Measurements from ENCODE around the gene FILIP1L.

Gene FILIP1L

DNA sequence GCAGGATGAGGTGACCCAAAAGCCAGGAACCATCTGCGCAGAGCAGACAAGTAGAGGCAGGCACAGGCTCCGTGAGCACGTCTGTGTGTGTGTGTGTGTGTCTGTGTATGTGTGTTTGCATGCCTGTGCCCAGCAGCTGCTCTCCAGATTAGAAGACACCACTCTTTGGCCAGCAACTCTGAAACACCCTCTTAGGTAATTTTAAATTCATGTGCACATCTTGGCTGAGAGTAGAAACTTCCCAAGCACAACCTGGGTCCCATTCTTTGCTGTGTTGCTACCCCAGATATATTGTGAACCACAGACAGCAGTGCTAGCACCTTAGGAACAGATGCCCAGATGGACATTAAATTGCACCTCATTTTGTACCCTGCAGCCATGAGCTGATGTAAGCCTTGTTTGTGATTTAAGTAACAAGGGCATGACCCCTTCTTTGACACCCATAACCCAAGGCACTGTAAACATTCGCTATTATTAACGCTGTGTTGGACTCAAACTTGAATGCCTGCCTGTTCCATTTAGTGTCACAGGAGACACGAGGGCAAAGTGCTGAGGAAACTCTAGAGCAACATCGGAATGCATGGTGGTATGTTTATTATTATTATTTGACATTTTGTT, at the start of gene FILIP1L:
TSS of gene FILIP1L (minus strand) at position 89 of the 618 bp plus-strand sequence.
- FAIRE-seq = no peak

DNA sequence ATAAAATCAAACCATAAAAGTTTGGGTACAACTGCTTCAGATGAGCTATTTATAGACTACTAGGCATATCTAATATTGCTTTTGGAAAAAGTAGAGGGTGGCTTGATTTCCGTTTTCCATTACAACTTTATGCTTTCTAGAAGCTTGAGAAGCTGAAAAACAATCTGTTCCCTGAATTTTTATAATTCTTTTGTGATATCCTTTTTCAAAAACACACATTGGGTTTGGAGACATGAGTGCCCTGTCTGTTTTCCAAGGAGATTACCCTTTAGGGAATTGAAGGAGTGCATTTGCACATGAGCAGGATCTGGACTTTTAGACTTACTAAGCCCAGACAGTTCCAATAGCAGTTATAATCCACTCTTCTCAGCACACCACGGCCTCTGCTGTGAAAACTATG, 49.5 kb upstream of the FILIP1L start:
- no peak for FAIRE-seq

DNA sequence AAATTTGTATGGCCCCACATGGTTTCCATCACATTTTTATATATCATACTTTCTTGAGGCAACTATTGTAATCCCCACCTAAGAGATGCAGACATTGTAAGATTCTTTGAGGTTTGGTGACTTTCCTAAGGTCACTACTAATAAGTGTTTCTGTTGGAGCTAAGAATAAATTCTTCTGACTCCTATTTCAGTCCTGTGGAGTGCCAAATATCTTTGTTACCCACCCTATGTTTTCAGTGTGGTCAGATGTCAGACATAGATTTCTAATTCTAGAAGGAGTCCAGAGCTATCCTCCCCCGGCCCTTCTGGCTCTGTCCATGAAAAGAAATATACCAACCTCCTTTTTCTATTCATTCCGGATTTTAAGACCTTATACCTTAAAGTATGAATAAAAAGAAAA, 46.2 kb upstream of the FILIP1L start:
- FAIRE-seq = no peak

DNA sequence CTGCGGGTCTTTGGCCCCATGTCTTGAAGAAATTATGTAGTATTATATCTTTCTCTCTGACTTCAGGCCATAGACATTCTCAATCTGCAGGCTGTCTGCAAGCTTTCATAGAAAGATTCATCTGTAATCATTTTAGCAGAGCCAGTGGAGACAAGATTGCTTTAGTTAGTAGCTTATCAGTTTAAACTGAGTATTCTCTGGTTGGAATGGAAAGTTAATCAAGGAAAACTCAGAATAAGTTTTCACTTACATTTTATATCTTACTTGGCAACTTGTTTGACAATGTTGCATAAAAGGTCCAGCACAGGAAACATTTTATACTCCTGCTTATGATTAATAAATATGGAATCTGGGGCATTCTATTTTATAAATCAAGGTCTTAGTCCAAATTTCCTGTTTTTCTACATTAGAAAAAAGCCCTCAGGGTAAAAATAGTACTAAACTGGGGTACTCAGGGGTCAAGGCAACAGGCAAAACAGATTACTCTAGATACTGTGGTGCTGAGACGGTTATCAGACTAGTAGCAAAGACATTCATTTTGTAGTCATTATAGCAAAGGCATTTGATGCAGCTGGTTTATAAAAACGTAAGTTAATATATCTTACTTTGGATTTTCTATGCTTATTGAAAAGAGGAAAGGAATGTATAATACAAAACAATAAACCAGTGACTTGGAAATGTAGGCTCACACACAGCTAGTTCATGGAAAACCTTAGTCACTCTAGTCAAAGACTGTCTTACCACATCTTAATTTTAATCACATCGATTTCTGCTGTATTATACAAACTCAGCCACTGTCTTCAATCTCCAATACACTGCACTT, 45.2 kb upstream of the FILIP1L start:
- FAIRE-seq = no peak

DNA sequence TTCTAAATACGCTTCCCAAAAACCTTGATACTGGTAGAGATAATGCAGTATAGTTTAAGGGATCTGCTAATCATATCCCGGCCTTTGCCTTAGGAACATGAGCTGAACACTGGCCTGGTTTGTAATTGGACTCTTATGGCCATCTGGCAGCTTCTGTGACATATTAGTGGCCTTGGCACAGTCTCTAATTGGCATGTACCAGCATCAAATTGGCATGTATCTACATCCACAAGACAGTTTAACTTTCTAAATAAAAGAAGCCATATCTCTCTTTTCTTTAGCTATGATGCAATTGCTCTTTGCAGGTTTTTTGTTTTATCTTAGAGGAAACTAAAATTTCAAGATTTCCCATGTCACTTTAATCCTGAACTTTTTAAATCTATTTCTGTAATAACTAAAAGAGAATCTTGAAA, 44.6 kb upstream of the FILIP1L start:
- no peak for FAIRE-seq

DNA sequence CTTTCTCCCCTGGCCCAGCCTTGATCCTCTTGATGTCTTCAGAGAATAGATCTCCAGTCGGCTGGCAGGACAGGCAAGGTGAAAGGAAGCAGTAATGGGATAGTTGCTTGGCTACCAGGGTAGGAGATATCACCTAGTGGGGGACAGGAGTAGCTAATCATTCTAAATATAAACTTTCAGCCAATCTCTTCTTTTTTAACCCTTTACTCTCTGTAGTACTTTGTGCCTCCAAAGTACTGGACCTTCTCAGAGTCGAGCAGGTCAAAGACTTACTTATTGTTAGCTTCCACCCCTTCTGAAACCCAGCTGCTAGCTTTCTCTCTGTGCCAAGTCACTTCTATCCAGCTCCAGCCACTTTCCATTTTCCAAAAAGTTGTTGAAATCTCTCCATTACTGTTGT, 43.4 kb upstream of the FILIP1L start:
- no peak for FAIRE-seq

DNA sequence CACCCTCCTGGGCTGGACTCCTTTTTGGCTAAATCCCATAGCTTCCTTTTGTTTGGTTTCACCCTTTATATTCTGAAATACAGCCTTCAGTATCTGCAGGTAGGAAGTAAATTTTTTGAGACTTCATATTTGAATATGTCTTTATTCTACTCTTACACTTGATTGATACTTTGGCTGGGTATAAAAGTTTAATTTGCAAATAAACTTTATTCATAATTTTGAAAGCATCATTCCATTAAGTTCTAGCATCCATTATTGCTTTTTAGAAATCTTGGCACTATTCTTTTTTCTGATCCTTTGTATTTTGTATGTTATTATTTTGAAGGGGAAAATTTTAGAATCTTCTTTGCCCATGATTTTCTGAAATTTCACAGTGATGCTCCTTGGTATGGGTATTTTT, 41.3 kb upstream of the FILIP1L start:
- FAIRE-seq = no peak

DNA sequence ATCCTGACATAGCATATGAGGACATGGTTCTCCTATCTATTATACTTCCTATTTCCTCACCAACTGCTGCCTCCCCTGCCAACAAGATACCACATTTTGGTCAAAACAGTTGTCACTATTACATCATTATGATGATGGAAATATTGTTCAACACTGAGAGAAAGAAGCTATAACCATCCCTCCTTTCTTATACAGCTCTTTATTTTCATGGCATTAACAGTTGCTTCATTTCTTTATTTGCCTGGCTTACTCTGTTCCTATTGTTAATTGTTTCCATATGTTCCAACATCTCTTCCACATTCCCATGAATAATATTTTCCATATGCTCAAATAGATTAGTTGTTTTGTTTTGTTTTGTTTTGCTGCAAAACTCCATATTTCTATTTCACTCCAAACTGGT, 40.8 kb upstream of the FILIP1L start:
- no peak for FAIRE-seq

DNA sequence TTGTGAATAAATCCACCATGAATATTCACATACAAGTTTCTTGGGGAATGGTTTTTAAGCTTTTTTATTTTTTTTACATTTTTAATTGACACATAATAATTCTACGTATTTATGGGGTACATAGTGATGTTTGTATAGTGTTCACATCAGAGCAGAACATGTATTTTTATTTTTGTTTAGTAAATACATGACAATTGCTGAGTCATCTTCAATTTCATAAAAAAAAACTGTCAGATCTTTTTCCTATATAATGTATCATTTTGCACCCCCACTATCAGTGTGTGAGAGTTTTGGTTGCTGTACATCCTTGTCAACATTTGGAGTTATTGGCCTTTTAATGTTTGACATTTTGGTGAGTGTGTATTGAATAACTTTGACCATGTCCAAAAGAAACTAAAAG, 39.9 kb upstream of the FILIP1L start:
- FAIRE-seq = no peak

DNA sequence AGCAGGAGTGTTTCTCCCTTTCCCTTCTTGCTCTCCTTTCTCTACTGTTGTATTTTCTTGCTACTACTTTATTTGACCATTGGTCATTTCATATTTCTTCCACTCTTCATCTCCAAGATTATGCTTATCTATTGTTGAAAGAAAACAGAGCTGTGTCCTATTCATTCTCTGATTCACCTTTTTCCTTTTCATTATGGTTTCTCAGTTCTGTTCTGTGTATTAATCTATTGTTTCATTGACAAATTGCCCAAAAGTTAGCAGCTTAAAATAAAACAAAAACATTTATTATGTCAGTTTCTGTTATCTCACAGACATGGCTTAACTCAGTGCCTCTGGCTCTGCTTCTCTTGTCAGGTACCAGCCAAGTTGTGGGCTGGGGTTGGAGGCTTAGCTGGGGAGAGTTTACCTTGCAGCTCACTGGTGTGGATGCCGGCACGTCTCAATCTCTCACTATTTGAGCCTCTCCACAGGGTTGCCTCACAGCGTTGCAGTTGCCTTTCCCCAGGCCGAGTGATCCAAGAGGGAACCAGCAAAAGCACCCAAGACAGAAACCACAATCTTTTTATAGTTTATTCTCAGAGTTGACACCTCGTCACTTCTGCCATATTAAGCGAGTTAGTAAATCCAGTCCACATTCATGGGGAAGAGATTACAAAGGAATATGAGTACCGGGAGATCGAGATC, 36.9 kb upstream of the FILIP1L start:
- no peak for FAIRE-seq

DNA sequence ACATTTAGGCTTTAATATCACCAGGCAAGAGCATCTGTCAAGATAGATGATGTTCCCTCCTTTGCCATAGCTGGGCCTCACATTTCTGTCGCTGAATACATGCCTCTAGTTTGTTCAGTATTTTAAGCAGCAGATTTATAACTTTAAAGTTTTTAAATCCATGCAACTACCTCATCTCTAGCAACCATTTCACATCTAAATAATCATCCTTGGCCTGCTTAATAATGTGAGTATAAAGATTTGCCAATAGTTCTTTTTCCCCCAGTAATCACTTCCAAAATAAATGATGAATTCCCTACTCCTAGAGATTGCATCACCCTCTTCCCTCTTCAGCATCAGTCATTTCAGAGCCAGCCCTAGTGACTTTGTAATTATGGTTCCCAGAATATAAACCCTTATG, 36.2 kb upstream of the FILIP1L start:
- FAIRE-seq = no peak

DNA sequence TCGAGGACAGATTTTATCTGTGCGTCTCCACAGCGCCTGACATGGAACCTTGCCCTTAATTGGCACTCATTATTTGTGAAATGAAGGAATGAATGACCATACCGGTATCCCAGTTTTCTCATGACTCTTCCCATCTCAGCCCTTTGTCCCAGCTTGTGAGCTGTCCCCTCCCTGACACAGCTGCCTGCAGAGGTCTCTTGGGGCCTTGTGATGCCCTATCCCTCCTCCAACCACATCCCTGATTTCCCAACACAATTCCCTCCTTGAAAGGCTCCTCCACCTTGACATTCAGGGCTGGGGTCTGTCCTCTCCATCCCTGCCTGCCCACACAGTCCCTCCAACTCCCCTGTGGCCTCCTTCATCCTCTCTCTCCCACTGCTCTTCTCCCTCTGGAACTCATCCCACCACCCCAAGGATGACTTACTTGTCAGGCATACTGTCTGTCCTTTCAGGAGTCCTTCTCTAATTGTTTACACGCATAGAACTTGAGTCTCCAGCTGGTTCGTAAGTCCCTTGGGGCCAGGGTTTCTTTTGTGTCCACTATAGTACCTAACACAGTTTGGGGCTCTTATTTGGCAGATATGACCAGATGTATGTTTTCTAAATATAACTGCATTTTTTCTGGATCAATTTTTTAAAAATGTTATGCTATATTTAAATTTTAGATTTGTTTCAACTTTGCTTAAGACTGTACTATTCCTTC, 35.6 kb upstream of the FILIP1L start:
- no peak for FAIRE-seq

DNA sequence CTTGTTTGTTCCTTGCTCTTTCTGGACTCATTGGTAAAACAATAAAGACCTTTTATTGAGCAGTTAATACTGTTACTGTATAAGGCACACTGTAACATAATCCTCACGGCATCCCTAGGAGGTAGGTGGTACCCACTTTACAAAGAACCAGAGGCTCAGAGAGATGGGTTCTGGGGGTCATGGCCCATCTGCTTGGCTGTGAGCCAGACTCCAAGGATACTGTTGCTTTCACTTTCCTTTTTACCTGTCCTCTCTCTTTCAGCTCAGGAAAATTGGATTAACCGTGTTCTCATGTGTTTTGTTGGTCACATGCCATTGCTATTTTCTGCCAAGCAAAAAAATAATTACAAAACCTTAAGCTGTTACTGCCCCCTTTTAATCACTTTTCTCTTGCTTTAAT, 34.8 kb upstream of the FILIP1L start:
- no peak for FAIRE-seq

DNA sequence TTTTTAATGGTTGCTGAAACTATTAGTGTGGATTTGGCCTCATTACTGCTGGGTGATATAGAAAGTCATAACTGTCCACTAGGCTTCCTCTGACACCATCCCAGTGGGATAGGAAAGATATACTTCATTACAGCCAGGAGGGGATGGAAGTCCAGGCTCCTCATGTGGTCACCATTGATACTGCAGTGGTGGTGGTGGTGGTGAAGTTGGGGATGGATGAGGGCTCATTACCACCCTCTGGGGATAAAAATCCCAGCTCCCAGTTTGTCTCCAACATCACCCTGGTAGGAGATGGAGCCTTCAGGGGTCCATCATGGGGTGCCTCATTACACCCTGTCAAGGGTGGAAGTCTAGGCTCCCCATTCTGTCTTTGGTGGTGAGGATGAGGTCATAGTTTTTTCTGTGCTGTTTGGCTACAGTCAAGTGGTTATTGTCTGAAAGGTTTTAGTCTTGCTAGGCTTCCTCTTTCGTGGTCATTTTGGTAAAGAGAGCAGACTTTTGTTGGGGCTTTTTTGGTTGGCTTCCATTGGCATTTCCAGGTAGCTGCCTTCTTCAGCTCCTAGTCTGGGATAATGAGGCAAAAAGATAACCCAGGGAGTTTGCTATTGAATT, 30.1 kb upstream of the FILIP1L start:
- FAIRE-seq = no peak

DNA sequence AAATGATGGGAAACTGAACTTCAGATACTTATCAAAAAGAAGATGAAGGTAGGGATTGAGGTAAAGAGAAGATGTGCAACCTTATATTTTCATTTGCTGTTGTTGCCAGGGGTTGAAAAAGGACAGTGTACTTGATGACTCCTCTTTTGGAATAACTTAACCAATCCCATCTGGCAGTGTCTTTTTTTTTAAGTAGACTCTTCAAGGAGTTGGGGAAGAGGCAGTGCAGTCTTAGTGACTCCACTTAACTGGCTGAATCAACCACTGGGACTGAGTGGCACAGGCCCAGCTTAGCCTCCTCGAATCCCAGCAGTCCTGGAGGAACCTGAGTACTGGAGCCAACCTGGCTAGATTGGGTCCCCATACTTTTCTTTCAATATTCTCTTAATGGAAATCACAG, 27.3 kb upstream of the FILIP1L start:
- FAIRE-seq = no peak

DNA sequence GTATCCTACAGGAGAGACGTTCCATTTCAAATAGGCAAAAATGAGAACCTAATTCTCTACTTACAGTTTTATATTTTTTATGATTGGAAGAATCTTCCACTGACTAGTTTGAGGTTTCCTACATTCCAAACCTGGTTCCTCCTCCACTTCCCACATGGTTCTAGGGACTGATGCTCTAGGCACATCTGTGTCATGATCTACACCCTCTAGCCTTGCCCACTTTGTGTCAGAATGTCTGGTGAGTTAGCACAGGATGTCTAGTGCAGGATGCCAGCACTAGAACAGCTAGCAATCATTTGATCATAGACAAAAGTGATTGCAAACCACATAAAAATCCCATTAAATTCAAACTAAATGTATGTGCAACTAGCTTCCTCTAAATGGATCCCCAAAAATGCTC, 26.7 kb upstream of the FILIP1L start:
- FAIRE-seq = no peak

DNA sequence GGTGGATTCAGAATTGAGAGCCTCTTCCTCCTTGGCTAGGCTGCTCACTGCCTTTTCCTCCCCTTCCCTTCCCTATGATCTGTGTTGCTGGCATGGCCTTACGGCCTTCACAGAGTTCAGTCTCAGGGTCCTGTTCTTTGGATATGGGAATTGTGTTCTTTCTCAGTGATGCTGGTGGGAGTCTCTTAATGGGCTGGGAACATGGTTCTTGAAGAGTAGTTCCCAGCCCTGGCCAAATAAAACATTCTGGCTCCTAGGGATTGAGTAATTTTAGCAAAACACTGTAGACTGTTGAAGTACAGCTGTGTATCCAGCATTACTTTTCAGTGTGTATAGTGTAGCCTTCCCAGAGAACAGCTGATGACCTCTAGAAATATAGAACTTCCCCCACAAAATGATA, 22.6 kb upstream of the FILIP1L start:
- no peak for FAIRE-seq

DNA sequence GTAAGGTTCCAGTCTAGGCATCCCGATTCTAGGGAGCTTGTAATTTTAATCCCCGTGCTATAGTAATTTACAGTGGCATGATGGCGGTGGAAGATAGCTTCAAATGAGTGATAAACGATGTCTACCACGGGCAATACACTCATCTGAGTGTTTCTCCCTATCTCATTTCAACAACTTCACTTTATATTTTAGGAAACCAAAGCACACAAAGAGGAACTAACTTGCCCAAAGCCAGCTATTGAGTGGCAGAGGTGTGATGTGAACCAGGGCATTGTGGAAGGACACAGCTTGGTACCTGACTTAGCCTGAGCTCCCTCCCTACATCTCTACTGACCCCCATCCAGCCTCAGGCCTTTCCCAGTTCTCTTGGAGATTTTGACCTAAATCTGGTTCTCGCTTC, 16.9 kb upstream of the FILIP1L start:
- no peak for FAIRE-seq

DNA sequence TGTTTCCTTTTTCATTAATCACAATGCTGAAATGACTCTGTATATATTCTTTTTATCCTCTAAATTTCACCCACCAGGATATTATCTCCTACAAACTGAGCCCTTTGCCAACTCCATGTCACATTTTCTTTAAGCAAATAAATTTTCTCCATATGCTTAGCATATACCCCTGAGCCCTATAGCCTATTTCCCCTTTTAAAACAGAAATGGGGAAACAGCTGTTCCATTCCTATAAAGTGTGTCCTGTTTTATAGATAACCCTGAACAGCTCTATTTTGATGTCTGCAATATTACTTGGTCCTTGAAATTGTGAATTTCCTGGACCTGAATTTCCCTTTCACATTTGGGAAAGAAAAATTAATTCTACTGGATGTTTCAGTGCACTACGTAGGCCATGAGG, 15.6 kb upstream of the FILIP1L start:
- FAIRE-seq = no peak

DNA sequence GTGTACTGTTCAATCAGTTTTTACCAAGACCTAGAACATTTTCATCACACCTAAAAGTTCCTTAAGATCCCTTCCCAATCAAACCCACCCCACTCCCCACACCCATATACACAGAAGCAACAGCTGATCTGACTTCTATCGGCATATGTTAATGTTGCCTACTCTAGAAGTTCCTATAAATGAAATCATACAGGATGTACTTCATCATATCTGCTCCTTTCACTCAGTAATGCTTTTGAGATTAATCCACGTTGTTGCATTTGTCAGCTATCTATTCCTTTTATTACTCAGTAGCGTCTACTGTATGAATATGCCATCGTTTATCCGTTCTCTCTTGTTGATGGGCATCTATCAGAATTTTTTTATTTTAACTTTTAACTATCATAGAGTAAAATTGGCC, 14.3 kb upstream of the FILIP1L start:
- FAIRE-seq = no peak

DNA sequence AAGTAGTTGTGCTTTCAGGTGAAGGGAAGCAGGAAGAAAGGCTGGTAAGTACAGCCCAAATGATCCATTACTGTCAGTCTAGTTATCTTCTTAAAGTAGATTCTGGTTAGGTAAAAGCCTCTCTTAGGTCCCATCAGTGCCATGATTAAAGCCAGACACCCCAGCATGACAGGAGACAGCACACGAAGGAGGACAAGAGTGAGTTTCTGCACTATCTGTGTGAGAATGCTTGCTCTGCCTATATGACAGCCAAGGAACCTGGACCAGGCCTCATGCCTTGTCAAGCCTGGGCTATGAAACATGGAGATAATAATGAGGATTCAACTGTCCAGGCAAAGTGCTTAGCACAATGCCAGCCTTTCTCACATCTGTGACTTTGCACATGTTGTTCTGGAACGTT, 13.5 kb upstream of the FILIP1L start:
- FAIRE-seq = no peak

DNA sequence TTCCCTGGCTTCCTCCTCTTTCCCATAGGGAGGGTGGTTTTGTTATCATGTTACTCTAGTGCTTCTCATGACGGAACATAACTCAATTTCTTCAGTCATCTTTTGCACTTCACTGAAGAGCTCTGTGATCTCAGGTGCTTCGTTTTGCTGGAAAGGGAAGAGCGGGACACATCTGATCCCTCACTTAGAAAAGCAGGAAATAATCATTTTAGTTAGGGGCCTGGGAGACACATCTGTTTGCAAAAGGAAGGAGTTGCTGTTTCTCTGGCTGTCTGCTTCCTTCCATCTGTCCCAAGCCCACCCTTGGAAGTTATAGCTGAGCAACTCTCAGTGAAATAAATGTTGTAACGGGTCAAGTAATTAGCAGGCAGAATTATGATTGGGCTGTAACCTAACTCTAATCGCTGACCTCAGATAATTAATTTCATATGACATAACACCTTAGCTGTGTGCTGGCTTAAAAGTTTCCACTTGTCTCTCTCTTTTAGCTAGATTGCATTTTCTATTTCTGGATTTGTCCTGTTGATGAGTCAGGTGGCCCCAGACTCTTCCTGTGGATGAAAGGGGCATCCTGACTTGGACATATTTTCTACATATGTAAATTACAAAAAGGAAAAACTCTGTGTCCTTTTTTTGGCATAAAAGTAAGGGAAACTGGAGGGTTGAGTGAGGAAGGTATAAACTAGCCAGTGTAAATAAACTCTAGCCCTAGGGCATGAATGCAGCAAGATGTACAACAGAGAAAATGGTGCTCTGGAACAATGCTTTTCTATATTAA, 11.0 kb upstream of the FILIP1L start:
- no peak for FAIRE-seq
